ENCODE data around the gene SULT2B1.

DNA sequence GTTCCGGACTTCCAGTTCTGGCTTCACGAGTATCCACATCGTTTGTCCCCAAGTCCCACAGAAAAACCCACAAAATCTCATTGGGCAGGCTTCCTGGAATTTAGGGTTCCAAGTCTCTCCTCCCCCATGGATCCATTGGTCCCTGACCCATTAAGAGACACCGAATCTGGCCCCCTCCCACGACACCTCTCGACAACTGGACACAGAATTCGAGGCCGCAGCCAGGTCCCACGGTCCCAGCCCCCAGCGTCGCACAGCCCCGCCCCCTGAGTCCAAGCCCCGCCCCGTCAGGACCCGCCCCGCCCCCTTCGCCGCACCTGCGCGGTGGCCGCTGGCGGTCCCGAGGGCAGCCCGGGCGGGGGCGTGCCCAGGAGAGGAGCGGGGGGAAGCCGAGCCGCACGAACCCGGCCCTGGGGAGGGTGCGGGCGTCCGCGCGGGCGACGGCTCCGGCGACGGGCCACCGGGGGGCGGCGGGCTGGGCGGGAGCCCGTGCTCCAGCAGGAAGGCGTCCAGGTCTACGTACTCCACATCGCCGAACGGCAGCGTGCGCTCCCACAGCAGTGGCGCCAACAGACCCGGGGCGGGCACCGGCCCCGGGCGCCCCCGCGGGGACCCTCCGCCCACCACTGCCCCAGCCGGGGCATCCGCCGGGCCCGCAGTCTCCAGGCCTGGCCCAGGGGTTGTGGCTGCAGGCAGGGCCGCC lies 83.4 kb downstream of the SULT2B1 start:
- TF ChIP-seq, protein P1, sequence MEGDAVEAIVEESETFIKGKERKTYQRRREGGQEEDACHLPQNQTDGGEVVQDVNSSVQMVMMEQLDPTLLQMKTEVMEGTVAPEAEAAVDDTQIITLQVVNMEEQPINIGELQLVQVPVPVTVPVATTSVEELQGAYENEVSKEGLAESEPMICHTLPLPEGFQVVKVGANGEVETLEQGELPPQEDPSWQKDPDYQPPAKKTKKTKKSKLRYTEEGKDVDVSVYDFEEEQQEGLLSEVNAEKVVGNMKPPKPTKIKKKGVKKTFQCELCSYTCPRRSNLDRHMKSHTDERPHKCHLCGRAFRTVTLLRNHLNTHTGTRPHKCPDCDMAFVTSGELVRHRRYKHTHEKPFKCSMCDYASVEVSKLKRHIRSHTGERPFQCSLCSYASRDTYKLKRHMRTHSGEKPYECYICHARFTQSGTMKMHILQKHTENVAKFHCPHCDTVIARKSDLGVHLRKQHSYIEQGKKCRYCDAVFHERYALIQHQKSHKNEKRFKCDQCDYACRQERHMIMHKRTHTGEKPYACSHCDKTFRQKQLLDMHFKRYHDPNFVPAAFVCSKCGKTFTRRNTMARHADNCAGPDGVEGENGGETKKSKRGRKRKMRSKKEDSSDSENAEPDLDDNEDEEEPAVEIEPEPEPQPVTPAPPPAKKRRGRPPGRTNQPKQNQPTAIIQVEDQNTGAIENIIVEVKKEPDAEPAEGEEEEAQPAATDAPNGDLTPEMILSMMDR (IDR thresholded peaks at IDR 0.05), result no peak
- TF ChIP-seq POLR2AphosphoS5 (IDR thresholded peaks at IDR 0.05), result peak; percentile 68 to 90

Measured in esophagus muscularis mucosa (tissue), 3 donors.